ENCODE data around the gene EIF4E1B. TPM values are rescaled to one million over a fixed set of nuclear protein-coding genes. Genes with fewer than 3 reads are reported as not detected.

EIF4E1B gene
- total RNA-seq, 1 experiment from 2014 or later = not detected

DNA sequence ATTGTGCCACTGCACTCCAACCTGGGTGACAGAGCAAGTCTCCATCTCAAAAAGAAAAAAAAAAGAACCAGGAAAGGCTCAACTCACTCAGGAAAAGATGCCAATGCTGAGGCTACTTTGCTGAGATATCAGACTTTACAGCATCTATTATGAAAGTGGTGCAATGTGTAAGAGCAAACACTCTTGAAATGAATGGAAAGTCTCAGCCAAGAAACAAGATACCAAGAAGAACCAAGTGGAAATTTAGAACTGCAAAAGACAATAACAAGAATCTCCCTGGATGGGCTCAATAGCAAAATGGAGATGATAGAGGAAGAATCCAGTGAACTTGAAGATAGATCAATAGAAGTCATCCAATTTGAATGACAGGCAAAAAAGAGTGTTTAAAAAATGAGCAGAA, 54.5 kb downstream of the EIF4E1B start:
- CTCF ChIA-PET = no interaction called here
- TF ChIP-seq CTCF (conservative IDR thresholded peaks at IDR 0.05; ENCODE audit: low read depth, low read length) = no peak
- no peak for TF ChIP-seq EZH2 (IDR thresholded peaks at IDR 0.05; ENCODE audit: borderline replicate concordance, low read depth, low read length, poor library complexity, severe bottlenecking)
- Histone ChIP-seq H3K9me3 (ENCODE audit: low read depth, low read length, poor library complexity, severe bottlenecking) (no peaks in the 10 kb centered on the region), H3K4me1 (ENCODE audit: insufficient read depth, low read length, poor library complexity, severe bottlenecking) (no peaks in the 10 kb centered on the region), H3K4me3 (ENCODE audit: low read depth, low read length, poor library complexity, severe bottlenecking) (no peak overlapping the region), H3K36me3 (ENCODE audit: insufficient read depth, low read length, poor library complexity, severe bottlenecking) (no peaks in the 10 kb centered on the region), H3K27ac (ENCODE audit: low read depth, low read length, poor library complexity, severe bottlenecking) (no peak overlapping the region), H3K27me3 (replicated peaks; ENCODE audit: insufficient read depth, low read depth, low read length, poor library complexity) (no peaks in the 10 kb centered on the region)
- POLR2A ChIA-PET (ENCODE audit: low non-redundant PET) = no interaction called here
- no peak for DNase-seq (ENCODE audit: low spot score)
- BruUV-seq (replicated peaks) = no TSS peak
- intact Hi-C loops (cut with micrococcal nuclease; ENCODE audit: unreplicated experiment) = no loop called here

GRCh38 chr5:176687247-176687646, 56.8 kb downstream of the EIF4E1B start:
- DNase-seq (ENCODE audit: low spot score) = no peak
- no peaks in the 10 kb centered on the region for H3K9me3 ChIP-seq (ENCODE audit: low read depth, low read length, poor library complexity, severe bottlenecking)
- no peaks in the 10 kb centered on the region for H3K4me1 ChIP-seq (ENCODE audit: insufficient read depth, low read length, poor library complexity, severe bottlenecking)
- H3K36me3 ChIP-seq (ENCODE audit: insufficient read depth, low read length, poor library complexity, severe bottlenecking) = no peaks in the 10 kb centered on the region
- H3K27me3 ChIP-seq (replicated peaks; ENCODE audit: insufficient read depth, low read depth, low read length, poor library complexity) = no peaks in the 10 kb centered on the region
- TF ChIP-seq CTCF (conservative IDR thresholded peaks at IDR 0.05; ENCODE audit: low read depth, low read length) (no peak), EZH2 (IDR thresholded peaks at IDR 0.05; ENCODE audit: borderline replicate concordance, low read depth, low read length, poor library complexity, severe bottlenecking) (no peak)
- intact Hi-C loops (cut with micrococcal nuclease; ENCODE audit: unreplicated experiment) = no loop called here
- H3K27ac ChIP-seq (ENCODE audit: low read depth, low read length, poor library complexity, severe bottlenecking) = no peak overlapping the region
- H3K4me3 ChIP-seq (ENCODE audit: low read depth, low read length, poor library complexity, severe bottlenecking) = no peak overlapping the region
- POLR2A ChIA-PET (ENCODE audit: low non-redundant PET) = no interaction called here
- no TSS peak for BruUV-seq (replicated peaks)
- CTCF ChIA-PET = no interaction called here

- no peaks in the 10 kb centered on the region for H3K27me3 ChIP-seq (replicated peaks; ENCODE audit: insufficient read depth, low read depth, low read length, poor library complexity)
- no peak for TF ChIP-seq CTCF (conservative IDR thresholded peaks at IDR 0.05; ENCODE audit: low read depth, low read length)
- no peak for TF ChIP-seq EZH2 (IDR thresholded peaks at IDR 0.05; ENCODE audit: borderline replicate concordance, low read depth, low read length, poor library complexity, severe bottlenecking)
- no peaks in the 10 kb centered on the region for H3K36me3 ChIP-seq (ENCODE audit: insufficient read depth, low read length, poor library complexity, severe bottlenecking)
- BruUV-seq (replicated peaks) = no TSS peak
- H3K4me3 ChIP-seq (ENCODE audit: low read depth, low read length, poor library complexity, severe bottlenecking) = no peak overlapping the region
- no peaks in the 10 kb centered on the region for H3K4me1 ChIP-seq (ENCODE audit: insufficient read depth, low read length, poor library complexity, severe bottlenecking)
- no peak for DNase-seq (ENCODE audit: low spot score)
- no peak overlapping the region for H3K27ac ChIP-seq (ENCODE audit: low read depth, low read length, poor library complexity, severe bottlenecking)
- POLR2A ChIA-PET (ENCODE audit: low non-redundant PET) = no interaction called here
- intact Hi-C loops (cut with micrococcal nuclease; ENCODE audit: unreplicated experiment) = no loop called here
- H3K9me3 ChIP-seq (ENCODE audit: low read depth, low read length, poor library complexity, severe bottlenecking) = no peaks in the 10 kb centered on the region
- CTCF ChIA-PET = no interaction called here
These were observed 57.4 kb downstream of the EIF4E1B start for GRCh38 chr5:176687881-176688280.
